HCEC 1CT (cell line): ENCODE data around the gene P4HB.
A peak's percentile ranks its signal among the peaks of the same experiment; 100 is the strongest.

Experiments used
- DNase-seq: peaks from one replicate; pipeline ENCODE4 v3.0.0-alpha.2; 2017

Gene P4HB

DNA sequence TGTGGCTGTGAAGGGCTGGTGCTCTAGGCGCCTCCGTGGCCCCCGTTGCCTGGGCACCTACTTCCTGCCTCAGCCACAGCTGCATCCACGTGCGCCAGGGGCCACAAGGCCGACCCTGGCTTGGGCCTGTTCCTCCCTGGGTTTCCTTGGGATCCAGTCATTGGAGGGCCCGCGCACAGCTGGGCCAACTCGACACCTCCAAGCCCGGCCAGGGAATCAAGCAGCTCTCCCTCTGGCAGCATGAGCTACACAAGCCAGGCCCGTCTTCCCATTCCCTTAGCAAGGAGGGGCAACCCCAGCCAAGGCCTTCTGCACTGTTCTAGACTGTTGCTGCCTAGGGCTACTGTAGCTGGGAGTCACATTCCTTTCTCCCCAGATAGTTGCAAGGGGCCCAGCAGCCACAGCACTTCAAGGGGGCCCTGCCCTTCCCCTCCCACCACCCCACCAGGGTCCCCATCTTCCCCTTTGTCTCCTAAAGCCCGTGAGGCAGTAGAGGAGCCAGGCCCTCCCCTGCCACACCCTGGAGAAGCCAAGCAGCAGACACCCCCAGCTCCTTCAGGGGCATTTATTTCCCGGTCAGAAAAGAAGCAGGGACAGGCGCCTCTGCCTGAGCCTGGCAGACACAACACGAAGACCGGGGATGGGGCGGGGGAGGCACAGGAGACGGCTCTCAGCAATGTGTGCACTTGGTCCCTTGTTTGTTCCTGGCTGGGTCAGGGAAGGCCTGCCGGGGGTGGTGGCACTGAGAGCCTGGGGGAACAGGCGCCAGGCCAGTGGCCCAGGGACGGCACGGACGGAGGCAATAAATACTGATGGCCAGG is 7.0 kb upstream of the P4HB start:
- peak; percentile 66 for DNase-seq

DNA sequence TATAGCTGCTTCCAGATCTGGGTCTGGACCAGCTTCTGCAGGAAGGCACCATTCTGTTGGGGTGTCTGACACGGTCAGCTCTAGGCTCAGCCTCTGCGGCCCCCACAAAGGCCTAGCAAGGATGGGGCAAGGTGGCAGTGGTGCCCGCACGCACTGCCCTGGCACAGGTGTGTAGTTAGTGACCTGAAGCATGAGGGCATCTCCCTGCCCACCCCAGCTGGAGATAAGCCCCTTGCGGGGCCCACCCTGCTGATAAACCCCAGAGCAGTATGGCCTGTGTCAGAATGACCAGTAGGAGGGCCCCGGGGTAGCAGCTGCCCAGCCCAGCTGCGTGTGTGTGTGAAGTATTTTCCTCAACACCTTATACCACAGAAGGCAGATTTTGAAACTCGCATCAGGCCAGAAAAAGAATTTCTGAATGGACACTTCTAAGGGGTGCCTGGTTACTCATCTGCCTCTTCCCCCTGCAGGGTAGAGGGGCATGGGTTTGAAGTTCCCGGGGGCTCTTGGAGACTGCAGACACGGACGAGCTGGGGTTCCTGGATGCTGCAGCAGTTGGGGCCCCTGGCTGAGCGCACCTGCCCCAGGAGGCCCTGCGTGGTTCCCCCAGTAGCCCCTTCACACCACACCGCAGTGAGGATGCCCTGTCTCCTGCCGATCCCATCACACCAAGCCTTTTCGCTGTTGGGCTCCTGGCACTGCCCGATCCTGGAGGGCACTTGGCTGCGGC is 6.3 kb upstream of the P4HB start:
- DNase-seq: peak; percentile 19

GRCh38 chr17:81865733-81866439 is 5.6 kb upstream of the P4HB start:
- DNase-seq: no peak

- no peak for DNase-seq
Observed at GRCh38 chr17:81865358-81865732, 5.0 kb upstream of the P4HB start.

DNA sequence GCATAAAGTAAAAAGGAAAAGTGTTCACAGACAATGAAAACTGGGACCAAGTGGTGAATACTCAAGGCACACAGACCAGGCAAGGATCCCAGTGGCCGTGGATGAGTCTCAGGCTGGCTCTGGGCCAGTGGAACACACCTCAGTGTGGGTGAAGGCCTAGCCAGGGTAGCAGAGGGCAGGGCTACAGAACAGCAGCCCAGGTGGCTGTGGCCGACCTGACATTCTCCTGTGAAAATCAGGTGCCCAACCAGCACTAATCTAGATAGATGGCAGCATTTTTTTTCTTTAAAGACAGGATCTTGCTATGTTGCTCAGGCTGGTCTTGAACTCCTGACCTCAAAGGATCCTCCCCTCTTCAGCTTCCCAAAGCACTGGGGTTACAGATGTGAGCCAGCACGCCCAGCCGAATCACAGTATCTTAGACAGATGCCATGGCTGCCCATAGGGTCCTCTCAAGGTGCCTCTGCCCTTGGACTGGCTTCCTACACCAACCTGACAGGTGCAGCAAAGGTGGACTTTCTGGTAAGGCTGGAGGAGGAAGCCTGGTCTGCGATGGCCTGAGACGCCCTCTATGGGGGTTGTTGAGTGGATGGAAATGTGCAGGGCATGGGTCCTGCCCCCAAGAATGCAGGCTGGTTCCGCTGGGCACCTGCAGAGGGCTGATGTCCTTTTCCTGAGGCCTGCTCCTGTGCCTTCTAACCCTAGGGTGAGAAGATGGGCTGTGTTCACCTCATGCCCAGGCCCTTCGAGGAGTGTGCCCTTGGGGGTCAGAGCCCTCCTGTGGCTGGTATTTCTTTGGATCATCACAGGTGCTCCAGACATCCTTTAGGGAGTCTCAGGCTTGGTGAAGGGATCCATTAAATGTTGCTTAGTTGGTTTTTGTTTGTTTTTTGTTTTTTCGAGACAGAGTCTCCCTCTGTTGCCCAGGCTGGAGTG is 3.8 kb upstream of the P4HB start:
- DNase-seq: no peak

DNA sequence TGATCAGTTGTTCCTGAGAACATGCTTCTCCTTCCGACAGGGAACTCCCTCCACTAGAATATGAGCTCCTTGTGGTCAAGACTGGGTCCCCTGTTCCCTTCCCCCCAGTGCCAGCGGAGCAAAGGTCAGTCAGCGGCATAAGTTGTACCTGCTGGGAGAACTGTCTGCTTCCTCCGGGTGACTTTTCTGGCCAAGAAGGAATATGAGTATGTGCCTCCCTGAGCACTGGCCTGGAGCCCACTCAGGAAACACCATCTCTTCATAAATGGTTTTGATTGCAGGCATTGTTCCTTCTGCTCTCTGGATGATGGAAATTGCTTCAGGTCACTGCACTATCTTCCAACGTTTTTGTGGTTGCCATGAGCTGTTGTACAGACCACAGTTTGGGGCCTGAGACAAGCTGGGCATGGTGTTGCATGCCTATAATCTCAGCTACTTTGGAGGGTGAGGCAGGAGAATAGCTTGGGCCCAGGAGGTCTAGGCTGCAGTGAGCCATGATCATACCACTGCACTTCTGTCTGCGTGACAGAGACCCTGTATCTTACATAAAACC is 2.9 kb upstream of the P4HB start:
- DNase-seq: no peak

DNA sequence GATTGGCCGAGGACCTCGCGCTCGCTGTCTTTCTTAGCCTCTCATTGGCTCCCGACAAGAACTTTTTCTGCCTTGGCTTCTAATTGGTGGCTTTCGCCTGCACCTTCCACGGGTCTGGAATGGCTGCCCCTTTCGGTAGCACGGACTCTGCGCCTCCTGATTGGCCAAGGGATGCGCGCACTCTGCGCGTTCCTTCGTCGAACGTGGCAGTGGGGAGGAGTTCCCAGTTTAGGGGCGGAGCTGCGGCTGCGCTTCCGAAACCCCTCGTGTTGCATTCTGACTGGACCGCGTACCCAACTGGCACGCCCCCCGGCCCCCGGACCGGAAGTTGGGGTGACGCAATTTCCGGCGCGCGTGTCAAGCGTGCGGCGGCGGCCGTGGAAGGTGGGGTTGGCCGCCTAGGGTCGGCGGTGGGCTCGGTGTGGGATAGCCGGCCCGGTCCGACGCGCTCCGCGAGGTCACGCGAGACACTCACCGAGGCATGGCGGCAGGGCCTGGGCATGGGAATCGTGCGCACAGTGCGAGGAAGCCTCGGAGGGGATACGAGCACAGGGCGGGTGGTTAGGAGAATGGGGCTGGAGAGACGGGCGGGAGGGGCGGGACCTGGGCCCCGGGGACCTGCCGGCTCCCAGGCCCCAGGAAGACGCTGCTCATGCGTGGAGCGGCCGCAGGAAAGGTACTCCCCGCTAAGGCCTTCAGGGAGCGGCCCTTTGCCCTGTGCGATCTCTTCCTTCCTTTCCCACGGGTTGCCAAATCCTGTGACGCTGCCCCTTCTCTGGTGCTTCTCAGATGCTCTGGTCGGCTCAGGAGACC is 627 bp upstream of the P4HB start:
- peak; percentile 100 for DNase-seq

DNA sequence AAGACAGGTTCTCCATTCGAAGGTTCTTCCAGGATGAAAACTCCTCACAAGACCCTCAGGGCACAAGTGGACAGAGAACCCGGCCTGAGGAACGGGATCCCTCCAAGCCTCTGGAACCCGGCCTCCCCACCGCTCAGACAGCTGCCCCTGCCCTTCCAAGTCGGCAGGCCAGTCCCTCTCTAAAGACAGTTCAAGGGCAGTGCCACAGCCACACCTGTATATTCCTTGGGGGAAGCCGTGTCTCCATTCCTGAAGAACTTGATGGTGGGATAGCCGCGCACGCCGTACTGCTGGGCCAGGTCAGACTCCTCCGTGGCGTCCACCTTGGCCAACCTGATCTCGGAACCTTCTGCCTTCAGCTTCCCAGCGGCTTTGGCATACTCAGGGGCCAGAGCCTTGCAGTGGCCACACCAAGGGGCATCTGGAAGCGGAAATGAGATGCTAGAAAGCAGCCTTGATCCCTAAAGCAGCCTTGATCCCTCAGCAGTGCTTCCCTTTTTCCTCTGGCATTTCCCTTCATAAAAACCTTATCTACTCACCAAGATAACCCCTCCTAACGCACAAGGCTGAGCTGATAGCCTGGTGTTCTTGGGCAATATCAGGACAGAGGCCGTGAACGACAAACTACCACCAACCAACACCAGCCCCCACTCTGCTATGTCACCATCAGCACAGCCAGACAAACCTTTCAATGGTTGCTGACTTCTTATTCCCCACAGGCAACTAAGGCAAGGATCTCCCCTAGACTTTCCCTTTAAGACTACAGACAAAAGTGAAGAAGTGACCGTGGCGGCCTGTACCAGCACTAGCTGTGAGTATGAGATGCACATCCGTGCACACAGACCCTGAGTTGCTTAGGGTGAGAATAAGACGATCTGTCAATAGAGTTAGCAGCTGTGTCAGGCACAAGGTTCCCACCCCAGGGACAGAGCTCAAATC is 1.1 kb downstream of the P4HB start:
- DNase-seq: no peak

DNA sequence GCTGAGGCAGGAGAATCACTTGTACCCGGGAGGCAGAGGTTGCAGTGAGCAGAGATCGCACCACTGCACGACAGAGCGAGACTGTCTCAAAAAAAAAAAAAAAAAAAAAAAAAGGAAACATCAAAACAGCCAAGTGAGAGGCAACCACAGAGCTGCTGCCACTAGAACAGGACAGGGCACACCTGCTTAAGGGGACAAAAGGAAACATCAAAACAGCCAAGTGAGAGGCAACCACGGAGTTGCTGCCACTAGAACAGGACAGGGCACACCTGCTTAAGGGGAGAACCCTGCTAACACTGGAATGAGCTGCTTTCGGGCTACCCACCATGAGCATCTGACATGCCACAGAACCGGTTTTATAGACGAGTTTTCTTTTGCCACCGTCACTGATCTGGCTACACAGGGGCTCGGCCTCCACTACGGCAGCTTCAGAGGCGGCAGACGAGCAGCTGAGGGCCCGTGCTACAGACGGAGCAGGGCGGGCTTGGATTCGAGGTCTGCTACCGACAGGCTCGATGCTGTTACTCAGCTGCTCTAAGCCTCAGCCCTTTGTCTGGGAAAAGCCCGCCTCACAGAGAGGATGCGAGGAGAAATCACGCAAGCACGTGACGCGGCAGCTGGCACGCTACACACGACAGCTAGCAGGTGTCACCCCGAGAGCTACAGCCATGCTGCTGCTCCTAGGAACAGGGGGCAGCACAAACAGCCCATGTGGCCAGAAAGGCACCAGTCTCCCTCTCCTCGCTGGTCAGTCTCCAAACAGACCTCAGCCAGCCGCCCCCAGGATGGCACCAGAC is 2.0 kb downstream of the P4HB start:
- DNase-seq: no peak

DNA sequence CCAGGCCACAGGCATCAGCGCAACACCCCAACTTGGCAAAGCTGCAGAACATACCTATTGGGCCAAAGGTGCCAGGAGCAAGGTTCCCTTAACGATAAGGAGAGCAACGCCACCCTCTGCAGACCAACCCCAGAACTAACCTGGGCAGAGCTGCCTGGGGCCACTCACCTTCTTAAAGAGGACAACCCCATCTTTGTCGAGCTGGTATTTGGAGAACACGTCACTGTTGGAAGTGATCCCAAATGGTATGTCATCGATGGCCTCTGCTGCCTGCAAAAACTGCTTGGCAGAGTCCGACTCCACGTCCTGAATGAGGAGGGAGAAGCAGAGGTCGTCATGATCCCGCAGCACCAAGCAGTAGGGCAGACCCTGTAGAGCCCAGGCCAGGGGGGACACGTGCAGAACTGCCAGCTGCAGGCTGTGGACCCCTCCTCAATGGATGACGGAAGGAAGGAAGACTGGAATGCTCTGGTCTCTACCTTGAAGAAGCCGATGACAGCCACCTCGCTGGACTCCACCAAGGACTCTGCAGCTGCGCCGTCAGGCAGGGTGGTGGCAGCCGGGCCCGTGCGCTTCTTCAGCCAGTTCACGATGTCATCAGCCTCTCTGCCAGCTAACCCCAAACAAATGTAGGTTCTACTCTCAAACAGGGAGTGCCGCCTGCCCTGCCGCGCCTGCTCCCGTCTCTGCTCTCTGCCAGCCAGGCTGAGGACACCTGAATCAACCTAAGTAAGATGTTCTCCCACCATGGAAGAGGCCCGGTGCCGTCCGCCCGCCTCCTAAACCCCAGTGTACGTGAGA is 5.2 kb downstream of the P4HB start:
- DNase-seq: no peak

- DNase-seq: no peak
Observed at GRCh38 chr17:81852237-81852636, 8.1 kb downstream of the P4HB start.

DNA sequence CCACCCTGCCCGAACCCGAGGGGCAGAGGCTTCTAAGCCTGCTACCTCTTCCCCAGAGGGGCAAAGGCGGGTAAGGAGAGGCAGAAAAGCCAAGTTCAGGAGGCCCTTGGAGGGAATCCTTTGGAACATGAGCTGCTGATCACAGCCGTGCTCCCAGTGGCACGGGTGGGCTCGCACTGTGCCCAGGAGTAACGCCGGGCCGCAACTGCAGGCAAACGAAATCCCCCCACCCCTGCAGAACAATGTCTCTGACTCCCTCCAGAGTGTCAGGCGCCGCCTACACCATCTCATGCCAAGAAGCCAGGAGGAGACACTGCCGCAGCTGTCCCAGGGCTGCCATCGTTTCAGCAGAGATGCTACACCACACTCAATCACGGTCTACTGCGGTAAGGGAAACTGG is 8.9 kb downstream of the P4HB start:
- DNase-seq: no peak

DNA sequence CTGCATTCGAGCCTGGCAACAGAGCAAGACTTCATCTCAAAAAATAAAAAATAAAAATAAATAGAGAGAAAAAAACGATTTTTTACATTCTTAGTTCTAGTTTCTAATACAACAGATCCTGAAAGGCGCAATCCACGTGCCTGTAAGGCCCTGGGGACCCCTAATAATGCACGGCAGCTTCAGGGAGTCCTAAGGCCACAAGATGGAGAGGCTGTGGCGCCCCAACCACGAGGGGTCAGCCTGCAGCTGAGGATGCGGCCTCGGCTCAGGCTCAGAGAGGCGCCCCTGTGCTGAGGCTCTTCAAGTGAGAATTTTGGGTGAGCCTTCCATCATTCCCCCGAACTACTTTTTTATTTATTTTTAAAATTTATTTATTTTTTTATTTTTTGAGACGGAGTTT is 10.9 kb downstream of the P4HB start:
- no peak for DNase-seq

DNA sequence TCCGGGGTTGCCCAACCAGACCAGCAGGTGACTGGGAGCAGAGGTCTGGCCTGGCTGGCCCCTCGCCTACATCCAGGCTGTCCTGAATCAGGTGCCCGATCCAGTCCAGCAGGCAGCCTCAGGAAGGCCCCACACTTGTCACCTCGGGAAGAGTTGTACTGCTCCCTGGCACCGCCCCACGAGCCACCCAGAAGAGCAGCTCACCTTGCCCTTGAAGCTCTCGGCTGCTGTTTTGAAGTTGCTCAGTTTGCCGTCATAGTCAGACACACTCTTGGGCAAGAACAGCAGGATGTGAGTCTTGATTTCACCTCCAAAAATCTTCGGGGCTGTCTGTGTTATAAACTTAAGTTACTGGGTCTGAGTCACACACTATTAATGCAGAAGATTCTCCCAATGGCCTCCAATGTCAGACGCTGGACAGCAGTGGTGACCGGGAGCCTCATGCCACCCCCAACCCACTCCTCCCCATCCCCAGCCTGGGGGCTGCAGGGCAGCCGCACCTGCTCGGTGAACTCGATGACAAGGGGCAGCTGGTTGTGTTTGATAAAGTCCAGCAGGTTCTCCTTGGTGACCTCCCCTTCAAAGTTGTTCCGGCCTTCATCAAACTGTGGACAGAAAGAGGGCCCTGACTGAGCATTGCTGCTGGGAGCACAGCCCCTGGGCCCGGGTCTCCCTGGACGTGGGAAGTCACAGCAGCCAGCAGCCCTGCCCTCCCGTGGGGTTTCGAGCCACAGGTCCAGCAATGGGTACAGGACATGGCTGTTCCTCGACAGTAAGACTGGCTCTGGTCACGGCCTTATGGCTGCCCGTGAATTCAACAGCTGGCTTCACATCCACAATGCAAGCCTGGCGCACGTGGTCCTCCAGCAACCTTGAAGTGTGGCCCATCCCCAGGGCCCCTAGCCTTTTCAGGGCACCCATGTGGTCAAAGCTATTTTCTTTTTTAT is 13.3 kb downstream of the P4HB start:
- no peak for DNase-seq

DNA sequence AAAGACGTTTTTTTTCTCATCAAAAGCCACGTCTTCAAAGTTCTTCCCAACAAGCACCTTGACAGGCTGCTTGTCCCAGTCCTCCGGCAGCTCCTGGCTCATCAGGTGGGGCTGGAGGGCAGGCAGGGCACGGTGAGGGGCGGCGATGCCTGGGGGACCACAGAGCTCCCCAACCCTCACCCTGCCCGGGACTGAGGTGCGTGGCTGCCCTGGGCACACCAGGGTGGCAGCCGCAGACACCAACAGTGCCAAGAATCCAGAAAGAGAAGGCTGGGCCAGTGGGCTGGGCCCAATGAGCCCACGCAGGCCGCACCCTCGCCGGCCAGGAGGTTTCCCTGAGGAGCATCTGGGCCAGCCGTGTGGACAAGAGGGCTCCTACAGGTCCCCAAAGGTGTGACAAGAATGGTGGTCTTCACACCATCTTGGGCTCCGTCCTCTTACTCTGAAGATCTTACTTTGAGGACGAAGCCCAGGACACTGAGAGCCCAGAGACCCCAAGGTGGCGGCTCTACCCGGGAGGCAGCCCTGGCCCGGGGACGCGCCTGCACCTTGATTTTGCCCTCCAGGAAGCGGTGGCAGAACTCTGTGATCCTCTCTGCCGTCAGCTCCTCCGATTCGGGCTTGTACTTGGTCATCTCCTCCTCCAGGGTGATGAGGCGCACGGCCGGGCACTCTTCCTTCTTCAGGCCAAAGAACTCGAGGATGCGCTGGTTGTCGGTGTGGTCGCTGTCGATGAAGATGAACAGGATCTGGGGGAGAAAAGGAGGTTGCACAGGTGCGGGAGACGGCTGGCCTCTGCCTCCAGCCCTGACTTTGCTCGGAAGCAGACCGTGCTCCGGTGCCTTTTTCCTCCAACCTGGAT is 14.2 kb downstream of the P4HB start:
- no peak for DNase-seq

GRCh38 chr17:81845361-81845760 is 15.0 kb downstream of the P4HB start:
- DNase-seq: no peak
